Stomach (tissue), 9 donors: Measurements from ENCODE around the gene UBE2R2. TPM values are rescaled to one million over a fixed set of nuclear protein-coding genes. Genes with fewer than 3 reads are reported as not detected.

Source experiments
- DNase-seq, 2 donors: peaks; one replicate each; pipeline versions ENCODE4 v3.0.0 to v3.0.0-alpha.2; 2013 to 2019
- H3K27ac ChIP-seq, 5 donors: fragments of 200-600 bp in 4 of 5; sonication (generic) in 4 of 5; one replicate each; pipeline ENCODE4 v1.5.1; 2013 to 2019; ENCODE audit warnings: mild to moderate bottlenecking in 1 of 5, moderate library complexity in 1 of 5
- H3K27me3 ChIP-seq, 3 donors: fragments of 200-600 bp; sonication (generic); one replicate each; pipeline ENCODE4 v1.5.1; 2017 to 2019; ENCODE audit warnings: mixed run types in 1 of 3
- H3K36me3 ChIP-seq, 4 donors: fragments of 200-600 bp; sonication (generic); 1 replicate in 3 of 4; 2 replicates in 1 of 4; pipeline ENCODE4 v1.5.1; 2016 to 2019
- H3K4me1 ChIP-seq, 4 donors: fragments of 200-600 bp; sonication (generic); one replicate each; pipeline ENCODE4 v1.5.1; 2016 to 2019
- H3K4me3 ChIP-seq, 4 donors: fragments of 200-600 bp; sonication (generic) in 3 of 4; one replicate each; pipeline ENCODE4 v1.5.1; 2016 to 2019; ENCODE audit warnings: mild to moderate bottlenecking in 1 of 4
- H3K9me3 ChIP-seq, 4 donors: fragments of 200-600 bp; sonication (generic); one replicate each; pipeline ENCODE4 v1.5.1; 2016 to 2019
- CTCF ChIP-seq, 7 experiments: fragments of 450-650 bp in 4 of 7; fragments of 200-600 bp in 3 of 7; sonication (generic) in 3 of 7; IDR thresholded peaks; one replicate each; pipeline ENCODE4 v1.5.1; 2016 to 2019; ENCODE audit warnings: antibody characterized with exemption in 7 of 7, control low read depth in 2 of 7, mild to moderate bottlenecking in 1 of 7
- EP300 ChIP-seq: sonication (generic); formaldehyde crosslinking; IDR thresholded peaks from one replicate; pipeline ENCODE4 v1.6.1; 2017; ENCODE audit warnings: antibody characterized with exemption
- POLR2A ChIP-seq, 4 donors: fragments of 450-650 bp; IDR thresholded peaks; one replicate each; pipeline ENCODE4 v1.6.1; 2016; ENCODE audit warnings: antibody characterized with exemption in 4 of 4, control low read depth in 2 of 4, mild to moderate bottlenecking in 1 of 4, moderate library complexity in 1 of 4
- POLR2AphosphoS5 ChIP-seq, 3 donors: sonication (generic); formaldehyde crosslinking; IDR thresholded peaks; one replicate each; pipeline ENCODE4 v1.6.1; 2016; ENCODE audit warnings: antibody characterized with exemption in 3 of 3
- WGBS, 5 donors: extraction: QIAGEN DNeasy Blood & Tissue Kit in 3 of 5; methylation state at CpG; one replicate each; pipeline versions ENCODE4 v1.1.5 to v1.1.7; 2013 to 2018; 5-methylcytosine and 5-hydroxymethylcytosine counted together
- intact Hi-C: fragments of 100-400 bp; cut with DNase I; formaldehyde crosslinking; loops from one replicate; pipeline ENCODE4 v1.15.1; 2023; ENCODE audit warnings: low total_unique reads
- polyA plus RNA-seq, 3 donors: library from polyadenylated mRNA; stranded (reverse); fragments of 200-250 nt; gene quantifications; one replicate each; pipeline ENCODE4 v1.2.3, GENCODE V29; 2013
- small RNA-seq, 4 donors: library from RNA; depleted of rRNA; stranded (forward); fragments of <200 nt; gene quantifications; one replicate each; pipeline ENCODE3, GENCODE V24; 2016
- total RNA-seq, 5 donors: library from RNA; depleted of rRNA; stranded (reverse); fragments of >200 nt; gene quantifications; one replicate each; pipeline versions ENCODE4 v1.1.0 to v1.2.3, GENCODE V29; 2014 to 2016
- donor health status: healthy with polysubstance abuse.
- donor health status: Bipolar disorder and iron deficiency.
- donor health status: healthy.

Gene UBE2R2
- total and polyA plus RNA-seq, 8 donors, result 6.4 to 117 (median 23.9) TPM

GRCh38 chr9:33964086-33964768, 147.3 kb downstream of the UBE2R2 start:
- H3K36me3 ChIP-seq, result peaks cover 5 to 35% (median 31%) of the 10 kb centered on the region in 4 donors
- H3K27me3 ChIP-seq, result no peaks in the 10 kb centered on the region
- WGBS, 5 donors, result 86 to 98% (median 89%) methylated on average over 2 of the region's 2 CpGs
- H3K4me1 ChIP-seq, result no peaks in the 10 kb centered on the region
- H3K27ac ChIP-seq, result no peak overlapping the region
- TF ChIP-seq EP300 (no peak), CTCF (IDR thresholded peaks at IDR 0.05) (no peak), POLR2AphosphoS5 (IDR thresholded peaks at IDR 0.05) (no peak), POLR2A (IDR thresholded peaks at IDR 0.05) (no peak)
- H3K4me3 ChIP-seq, result no peak overlapping the region
- DNase-seq, result no peak
- intact Hi-C loops, result no loop called here
- H3K9me3 ChIP-seq, result no peaks in the 10 kb centered on the region

Small RNAs within 50 kb of the gene (small RNA-seq; reads per million reads assigned to genes)
- gene RF00019, result 0 reads per million in 4 donors
- gene RNU4ATAC11P, result 0 reads per million in 4 donors
- gene SNORD121A, result 40.6 to 52.4 (median 43.2) reads per million in 4 donors
- gene SNORD121B, result 0 reads per million in 4 donors

Other genes with a start within 250 kb of the UBE2R2 start
- gene PRSS3, start 21.6 kb upstream of the UBE2R2 start, total RNA-seq, result 10 to 100 TPM in 2 of 5 donors, 1 to 10 TPM in 2, not detected in 1; 1.8 to 91.2 (median 11.6) TPM
- gene PRSS3, start 21.6 kb upstream of the UBE2R2 start, polyA plus RNA-seq, result 10 to 100 TPM; 10.7 to 68.1 (median 21.9) TPM
- gene UBAP2, start 231.7 kb downstream of the UBE2R2 start, total RNA-seq, result 10 to 100 TPM; 11.6 to 82.9 (median 37.1) TPM
- gene UBAP2, start 231.7 kb downstream of the UBE2R2 start, polyA plus RNA-seq, result 10 to 100 TPM in 2 of 3 donors, 1 to 10 TPM in 1; 7.0 to 12.5 (median 10.1) TPM